Activated naive CD4-positive, alpha-beta T cell treated with anti-CD3 and anti-CD28 coated beads for 36 hours (primary cell): ENCODE results near the gene GPC6. TPM values are rescaled to one million over a fixed set of nuclear protein-coding genes. Genes with fewer than 3 reads are reported as not detected.

Experiments used
- CTCF ChIA-PET: fragments of 350-600 bp; sonication (Branson Sonifier 250); formaldehyde crosslinking; loops from one replicate; lab custom pipeline; 2021; ENCODE audit warnings: antibody characterized with exemption; lab: Charles Lee
- DNase-seq: peaks from one replicate; pipeline ENCODE4 v3.0.0-alpha.2; 2020
- H3K27ac Mint-ChIP-seq: one replicate; pipeline ENCODE4 v1.8.0; 2021; ENCODE audit warnings: mild to moderate bottlenecking, mixed read lengths
- H3K27me3 Mint-ChIP-seq: one replicate; pipeline ENCODE4 v1.8.0; 2021; ENCODE audit warnings: low read depth, mixed read lengths
- H3K36me3 Mint-ChIP-seq: one replicate; pipeline ENCODE4 v1.8.0; 2021; ENCODE audit warnings: low read depth, mixed read lengths
- H3K4me1 Mint-ChIP-seq: one replicate; pipeline ENCODE4 v1.8.0; 2021; ENCODE audit warnings: low read depth, mixed read lengths
- H3K4me3 Mint-ChIP-seq: one replicate; pipeline ENCODE4 v1.8.0; 2021; ENCODE audit warnings: mild to moderate bottlenecking, moderate library complexity, mixed read lengths
- H3K9me3 Mint-ChIP-seq: one replicate; pipeline ENCODE4 v1.8.0; 2021; ENCODE audit warnings: mixed read lengths
- intact Hi-C: fragments of 100-400 bp; cut with micrococcal nuclease; formaldehyde crosslinking; loops from one replicate; pipeline ENCODE4 v1.15.1; 2023
- total RNA-seq, 2 experiments: library from RNA; stranded (reverse); gene quantifications; one replicate each; pipeline ENCODE4 v1.2.3, GENCODE V29; 2021

The GPC6 gene
- total RNA-seq, 2 experiments from 2014 or later: not detected

DNA sequence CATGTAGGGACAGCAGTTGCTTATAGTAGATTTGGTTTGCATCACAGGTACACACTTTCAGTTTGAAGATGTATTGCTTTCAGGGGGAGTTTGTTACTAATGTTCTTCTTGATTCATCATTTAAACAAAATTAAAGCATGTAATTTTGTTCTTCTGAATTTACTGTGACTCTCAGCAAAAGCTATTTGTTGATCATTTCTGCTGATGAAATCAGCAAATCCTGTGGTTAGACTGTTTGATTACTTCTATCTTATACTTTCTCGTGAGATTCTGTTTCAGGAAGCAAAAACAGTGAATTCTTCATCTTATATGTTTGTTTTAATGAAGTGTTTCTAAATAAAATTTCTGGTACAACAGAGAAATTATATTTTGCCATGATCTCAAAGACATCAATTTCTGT, 497.6 kb downstream of the GPC6 start:
- Mint-ChIP-seq H3K4me3 (no peak overlapping the region), H3K4me1 (no peaks in the 10 kb centered on the region), H3K27me3 (peaks cover 4% of the 10 kb centered on the region), H3K27ac (no peak overlapping the region), H3K36me3 (no peaks in the 10 kb centered on the region), H3K9me3 (peaks cover 1% of the 10 kb centered on the region)
- no peak for DNase-seq
- CTCF ChIA-PET: no interaction called here
- intact Hi-C loops: no loop called here

DNA sequence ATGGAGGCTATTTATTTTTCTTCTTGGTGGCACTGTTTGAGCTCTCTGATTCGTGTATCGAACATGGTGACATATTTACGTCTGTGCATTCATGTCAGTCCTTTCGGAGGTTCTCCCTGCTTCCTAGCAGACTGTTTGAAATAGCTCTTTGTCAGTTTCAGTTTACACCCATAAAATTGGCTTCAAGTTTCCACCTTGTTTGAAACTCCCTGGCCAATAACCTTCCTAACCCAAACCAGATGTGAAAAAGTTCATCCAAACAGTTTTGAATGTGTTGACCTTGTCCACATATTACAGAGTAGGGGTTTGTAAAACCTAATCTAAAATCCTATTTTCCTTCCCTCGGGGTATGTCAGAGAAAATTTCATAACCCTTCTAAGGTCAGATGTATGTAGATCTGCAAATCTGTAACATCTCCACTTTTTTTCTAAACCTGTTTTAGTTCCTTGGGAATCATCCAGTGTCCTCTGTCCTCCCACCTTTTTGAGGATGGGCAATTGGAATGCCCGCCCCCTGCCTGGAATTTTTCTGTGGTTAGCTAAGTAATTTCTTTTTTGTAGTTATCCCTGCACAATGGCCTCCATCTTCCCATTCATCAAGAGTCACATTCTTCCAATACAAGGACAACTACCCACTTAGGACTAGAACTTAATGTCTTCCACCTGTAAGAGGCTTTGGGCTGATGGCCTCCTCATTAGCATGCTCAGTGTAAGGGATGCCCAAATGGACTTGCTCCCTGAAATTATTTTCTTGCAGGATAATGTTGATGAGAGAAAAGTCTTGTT, 499.8 kb downstream of the GPC6 start:
- no peak for DNase-seq
- Mint-ChIP-seq H3K27ac (no peak overlapping the region), H3K4me1 (no peaks in the 10 kb centered on the region), H3K9me3 (no peaks in the 10 kb centered on the region), H3K4me3 (no peak overlapping the region), H3K27me3 (peaks cover 4% of the 10 kb centered on the region), H3K36me3 (no peaks in the 10 kb centered on the region)
- CTCF ChIA-PET: no interaction called here
- intact Hi-C loops: no loop called here

- Mint-ChIP-seq H3K27me3 (peaks cover 7% of the 10 kb centered on the region), H3K36me3 (no peaks in the 10 kb centered on the region), H3K4me3 (no peak overlapping the region), H3K9me3 (no peaks in the 10 kb centered on the region), H3K27ac (no peak overlapping the region), H3K4me1 (no peaks in the 10 kb centered on the region)
- CTCF ChIA-PET: no interaction called here
- intact Hi-C loops: no loop called here
- no peak for DNase-seq
Observed at GRCh38 chr13:93727211-93728141, 500.9 kb downstream of the GPC6 start.

DNA sequence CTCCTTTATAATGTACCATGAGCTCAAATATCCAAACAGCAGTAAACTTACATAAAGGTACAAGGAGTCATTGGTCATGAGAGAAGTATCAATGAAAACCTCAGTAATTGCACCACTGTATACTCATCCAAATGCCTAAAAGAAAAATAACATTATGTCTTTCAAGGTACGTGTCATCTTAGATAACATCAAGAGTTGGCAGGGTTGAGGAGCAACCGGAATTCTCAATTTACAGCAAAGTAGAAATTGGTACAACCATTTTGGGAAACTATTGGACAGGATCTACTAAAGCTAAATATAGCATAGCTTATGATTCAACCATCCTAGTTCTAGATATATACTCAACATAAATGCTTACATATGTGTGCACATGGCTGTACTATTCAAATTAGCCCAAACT, 502.8 kb downstream of the GPC6 start:
- Mint-ChIP-seq H3K4me1 (no peaks in the 10 kb centered on the region), H3K27ac (no peak overlapping the region), H3K27me3 (peaks cover 7% of the 10 kb centered on the region), H3K36me3 (no peaks in the 10 kb centered on the region), H3K4me3 (no peak overlapping the region), H3K9me3 (no peaks in the 10 kb centered on the region)
- CTCF ChIA-PET: no interaction called here
- intact Hi-C loops: no loop called here
- DNase-seq: no peak

DNA sequence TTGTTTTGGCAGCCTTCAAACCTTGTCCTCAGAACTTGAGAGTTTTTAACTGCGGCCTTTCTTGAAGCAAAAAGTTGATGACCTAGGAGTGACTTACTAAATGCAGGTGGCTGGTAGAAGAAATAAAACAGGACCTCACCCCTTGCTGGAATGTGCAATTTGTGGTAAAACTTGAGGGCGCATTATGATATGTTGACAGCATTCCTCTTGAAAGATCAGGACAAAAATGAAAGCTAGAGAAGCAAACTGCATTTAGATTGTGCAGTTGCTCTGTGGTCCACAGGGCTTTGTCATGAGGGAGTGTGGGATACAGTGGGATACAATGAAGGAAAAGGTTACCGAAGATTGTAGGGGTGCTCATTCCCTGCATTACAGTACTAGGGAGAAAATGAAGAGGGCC, 504.2 kb downstream of the GPC6 start:
- Mint-ChIP-seq H3K9me3 (no peaks in the 10 kb centered on the region), H3K4me1 (no peaks in the 10 kb centered on the region), H3K27me3 (peaks cover 7% of the 10 kb centered on the region), H3K4me3 (no peak overlapping the region), H3K27ac (no peak overlapping the region), H3K36me3 (no peaks in the 10 kb centered on the region)
- CTCF ChIA-PET: no interaction called here
- no peak for DNase-seq
- intact Hi-C loops: no loop called here

- Mint-ChIP-seq H3K4me1 (no peaks in the 10 kb centered on the region), H3K27me3 (peaks cover 2% of the 10 kb centered on the region), H3K27ac (no peak overlapping the region), H3K4me3 (no peak overlapping the region), H3K36me3 (no peaks in the 10 kb centered on the region), H3K9me3 (no peaks in the 10 kb centered on the region)
- CTCF ChIA-PET: no interaction called here
- DNase-seq: no peak
- intact Hi-C loops: no loop called here
Observed at GRCh38 chr13:93732186-93732585, 505.6 kb downstream of the GPC6 start.

DNA sequence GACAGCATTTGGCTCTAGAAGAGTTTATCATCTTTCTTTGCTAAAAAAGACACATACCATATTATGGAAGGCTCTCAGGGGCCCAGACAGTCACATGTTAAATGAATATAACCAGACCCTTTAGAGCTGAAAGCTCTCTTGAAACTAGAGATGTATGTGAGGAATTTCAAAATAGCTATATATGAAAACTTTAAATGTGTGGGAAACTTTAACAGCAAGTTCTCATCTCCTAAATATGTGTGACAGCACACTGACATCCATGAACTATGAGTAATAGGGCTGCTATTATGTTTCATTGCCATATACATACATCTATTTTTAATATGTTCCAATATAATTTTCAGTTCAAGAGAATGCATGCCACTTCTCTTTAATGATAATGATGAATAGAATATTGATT, 509.5 kb downstream of the GPC6 start:
- Mint-ChIP-seq H3K4me3 (no peak overlapping the region), H3K9me3 (no peaks in the 10 kb centered on the region), H3K27ac (no peak overlapping the region), H3K36me3 (no peaks in the 10 kb centered on the region), H3K27me3 (peaks cover 2% of the 10 kb centered on the region), H3K4me1 (no peaks in the 10 kb centered on the region)
- DNase-seq: no peak
- CTCF ChIA-PET: interaction anchor here (0.6 kb wide), 1 partner anchor 319 kb away, joined by 3 read pairs; no protein-coding TSS in a partner anchor
- intact Hi-C loops: no loop called here

GRCh38 chr13:93736909-93737308, 510.3 kb downstream of the GPC6 start:
- Mint-ChIP-seq H3K27ac (no peak overlapping the region), H3K4me3 (no peak overlapping the region), H3K36me3 (no peaks in the 10 kb centered on the region), H3K27me3 (peaks cover 2% of the 10 kb centered on the region), H3K9me3 (no peaks in the 10 kb centered on the region), H3K4me1 (no peaks in the 10 kb centered on the region)
- no peak for DNase-seq
- intact Hi-C loops: no loop called here
- CTCF ChIA-PET: no interaction called here

DNA sequence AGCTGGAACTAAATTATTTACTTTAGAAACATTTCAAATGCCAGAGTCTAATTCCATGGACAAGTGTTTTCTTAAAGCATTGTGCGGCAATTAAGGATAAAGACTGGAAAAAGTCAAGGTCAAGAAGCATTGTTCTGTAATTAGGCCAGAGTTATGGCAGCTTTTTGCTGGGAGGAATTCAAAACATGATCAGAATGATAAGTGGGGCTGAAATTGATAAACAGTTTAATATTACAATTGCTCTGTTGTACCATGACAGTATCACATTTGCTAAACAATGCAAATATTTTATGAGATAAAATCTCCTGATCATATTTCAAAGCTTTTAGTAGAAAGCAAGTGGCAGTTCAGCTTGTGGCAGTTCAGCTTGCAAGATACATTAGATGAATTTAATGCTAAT, 513.7 kb downstream of the GPC6 start:
- CTCF ChIA-PET: no interaction called here
- intact Hi-C loops: no loop called here
- no peak overlapping the region for H3K27ac Mint-ChIP-seq
- H3K27me3 Mint-ChIP-seq: peaks cover 8% of the 10 kb centered on the region
- H3K36me3 Mint-ChIP-seq: no peaks in the 10 kb centered on the region
- DNase-seq: no peak
- no peaks in the 10 kb centered on the region for H3K4me1 Mint-ChIP-seq
- no peaks in the 10 kb centered on the region for H3K9me3 Mint-ChIP-seq
- H3K4me3 Mint-ChIP-seq: no peak overlapping the region

- H3K36me3 Mint-ChIP-seq: no peaks in the 10 kb centered on the region
- DNase-seq: no peak
- H3K27ac Mint-ChIP-seq: no peak overlapping the region
- CTCF ChIA-PET: no interaction called here
- intact Hi-C loops: no loop called here
- H3K4me3 Mint-ChIP-seq: no peak overlapping the region
- no peaks in the 10 kb centered on the region for H3K4me1 Mint-ChIP-seq
- H3K27me3 Mint-ChIP-seq: peaks cover 8% of the 10 kb centered on the region
- H3K9me3 Mint-ChIP-seq: no peaks in the 10 kb centered on the region
Observed at GRCh38 chr13:93744033-93744432, 517.4 kb downstream of the GPC6 start.

GRCh38 chr13:93744886-93745285, 518.3 kb downstream of the GPC6 start:
- H3K27me3 Mint-ChIP-seq: peaks cover 8% of the 10 kb centered on the region
- intact Hi-C loops: no loop called here
- no peak overlapping the region for H3K27ac Mint-ChIP-seq
- H3K4me1 Mint-ChIP-seq: no peaks in the 10 kb centered on the region
- no peaks in the 10 kb centered on the region for H3K36me3 Mint-ChIP-seq
- CTCF ChIA-PET: interaction anchor here (0.6 kb wide), 1 partner anchor 15 kb away, joined by 3 read pairs; no protein-coding TSS in a partner anchor
- no peak overlapping the region for H3K4me3 Mint-ChIP-seq
- no peaks in the 10 kb centered on the region for H3K9me3 Mint-ChIP-seq
- no peak for DNase-seq

GRCh38 chr13:93745884-93746283, 519.3 kb downstream of the GPC6 start:
- no peak overlapping the region for H3K27ac Mint-ChIP-seq

More at GRCh38 chr13:93745884-93746283, 519.3 kb downstream of the GPC6 start:
- Mint-ChIP-seq H3K4me1 (no peaks in the 10 kb centered on the region), H3K36me3 (no peaks in the 10 kb centered on the region), H3K4me3 (no peak overlapping the region), H3K9me3 (no peaks in the 10 kb centered on the region), H3K27me3 (peaks cover 8% of the 10 kb centered on the region)
- no peak for DNase-seq
- CTCF ChIA-PET: no interaction called here
- intact Hi-C loops: no loop called here
